VCaP (cell line): ENCODE data around the gene TMEM178B.

Source experiments
- H3K27ac ChIP-seq: fragments of 450-650 bp; 2 replicates; pipeline ENCODE4 v1.5.1; 2017
- TF ChIP-seq, protein P1 (sequence below): fragments of 450-650 bp; conservative IDR thresholded peaks from 2 replicates; pipeline ENCODE4 v1.5.1; 2017; ENCODE audit warnings: mild to moderate bottlenecking, moderate library complexity

TMEM178B gene

DNA sequence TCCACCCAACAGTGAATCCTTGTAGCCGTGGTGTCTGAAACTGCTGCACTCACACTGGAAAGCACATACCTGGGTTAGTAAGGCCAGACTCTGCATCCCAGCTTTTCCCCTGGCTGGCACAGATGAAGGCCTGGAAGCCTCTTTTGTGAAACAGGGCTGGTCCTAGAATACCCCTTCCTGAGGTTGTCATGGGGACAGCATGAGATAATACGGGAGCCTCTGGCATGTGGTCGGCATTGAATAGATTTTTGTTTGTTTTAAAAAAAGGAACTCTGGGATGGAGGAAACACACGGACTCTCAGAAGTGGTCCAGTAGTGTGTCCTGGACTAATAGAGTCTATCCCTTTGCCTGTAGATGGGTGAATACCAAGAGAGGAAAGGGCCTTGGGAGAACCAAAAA is 129.7 kb downstream of the TMEM178B start:
- TF ChIP-seq, protein P1, sequence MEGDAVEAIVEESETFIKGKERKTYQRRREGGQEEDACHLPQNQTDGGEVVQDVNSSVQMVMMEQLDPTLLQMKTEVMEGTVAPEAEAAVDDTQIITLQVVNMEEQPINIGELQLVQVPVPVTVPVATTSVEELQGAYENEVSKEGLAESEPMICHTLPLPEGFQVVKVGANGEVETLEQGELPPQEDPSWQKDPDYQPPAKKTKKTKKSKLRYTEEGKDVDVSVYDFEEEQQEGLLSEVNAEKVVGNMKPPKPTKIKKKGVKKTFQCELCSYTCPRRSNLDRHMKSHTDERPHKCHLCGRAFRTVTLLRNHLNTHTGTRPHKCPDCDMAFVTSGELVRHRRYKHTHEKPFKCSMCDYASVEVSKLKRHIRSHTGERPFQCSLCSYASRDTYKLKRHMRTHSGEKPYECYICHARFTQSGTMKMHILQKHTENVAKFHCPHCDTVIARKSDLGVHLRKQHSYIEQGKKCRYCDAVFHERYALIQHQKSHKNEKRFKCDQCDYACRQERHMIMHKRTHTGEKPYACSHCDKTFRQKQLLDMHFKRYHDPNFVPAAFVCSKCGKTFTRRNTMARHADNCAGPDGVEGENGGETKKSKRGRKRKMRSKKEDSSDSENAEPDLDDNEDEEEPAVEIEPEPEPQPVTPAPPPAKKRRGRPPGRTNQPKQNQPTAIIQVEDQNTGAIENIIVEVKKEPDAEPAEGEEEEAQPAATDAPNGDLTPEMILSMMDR = no peak
- H3K27ac ChIP-seq = no peak overlapping the region

DNA sequence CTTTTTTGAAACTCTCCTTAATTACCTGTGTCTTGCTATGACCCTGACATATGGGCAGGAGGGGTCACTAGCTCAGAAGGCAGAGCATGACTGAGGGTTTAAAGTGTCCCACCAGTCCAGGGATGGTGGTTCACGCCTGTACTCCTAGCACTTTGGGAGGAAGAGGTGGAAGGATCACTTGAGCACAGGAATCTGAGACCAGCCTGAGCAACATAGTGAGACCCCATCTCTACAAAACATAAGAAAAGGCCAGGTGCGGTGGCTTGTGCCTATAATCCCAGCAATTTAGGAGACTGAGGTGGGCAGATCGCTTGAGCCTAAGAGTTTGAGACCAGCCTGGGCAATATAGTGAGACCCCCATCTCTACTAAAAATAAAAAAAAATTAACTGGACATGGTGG is 133.8 kb downstream of the TMEM178B start:
- TF ChIP-seq, protein P1 = no peak
- H3K27ac ChIP-seq = no peak overlapping the region

DNA sequence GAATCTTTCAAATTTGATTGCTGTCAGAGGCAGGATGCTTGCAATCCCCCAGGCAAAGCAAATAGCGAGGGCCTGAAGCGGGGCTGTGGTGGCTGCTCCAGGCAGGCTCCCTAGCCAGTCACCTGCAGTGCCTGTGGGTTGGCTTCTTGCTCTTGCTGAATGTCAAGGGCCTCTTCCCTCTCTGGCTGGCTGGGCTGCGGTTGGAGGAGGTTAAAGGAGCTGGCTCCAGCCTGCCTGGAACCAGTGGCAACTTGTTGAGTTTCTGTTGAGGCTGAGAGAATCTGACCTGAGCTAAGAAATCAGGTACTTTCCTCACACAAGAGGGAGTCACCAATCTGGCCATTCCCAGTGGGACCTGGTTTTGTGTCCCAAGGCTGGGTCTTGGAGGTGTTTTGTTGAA is 134.7 kb downstream of the TMEM178B start:
- no peak overlapping the region for H3K27ac ChIP-seq
- TF ChIP-seq, protein P1 = no peak

DNA sequence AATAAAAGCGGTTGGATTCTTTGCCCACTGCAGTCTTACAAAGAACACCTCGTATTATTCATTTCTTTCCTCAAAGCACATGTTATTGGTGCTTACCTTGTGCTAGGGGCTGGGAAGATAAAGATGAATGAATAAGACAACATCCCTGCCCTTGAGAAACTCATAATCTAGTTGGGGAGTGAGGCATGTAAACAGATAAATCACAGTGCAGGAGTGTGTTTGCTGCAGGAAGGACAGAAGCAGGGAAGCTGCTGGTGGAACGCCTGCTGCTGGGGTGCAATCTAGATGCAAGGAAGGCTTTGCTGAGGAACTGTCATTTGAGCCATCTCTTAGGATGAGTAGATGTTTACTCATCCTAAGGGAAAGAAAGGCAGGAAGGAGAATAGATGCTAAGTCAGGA is 135.6 kb downstream of the TMEM178B start:
- TF ChIP-seq, protein P1 = no peak
- no peak overlapping the region for H3K27ac ChIP-seq

DNA sequence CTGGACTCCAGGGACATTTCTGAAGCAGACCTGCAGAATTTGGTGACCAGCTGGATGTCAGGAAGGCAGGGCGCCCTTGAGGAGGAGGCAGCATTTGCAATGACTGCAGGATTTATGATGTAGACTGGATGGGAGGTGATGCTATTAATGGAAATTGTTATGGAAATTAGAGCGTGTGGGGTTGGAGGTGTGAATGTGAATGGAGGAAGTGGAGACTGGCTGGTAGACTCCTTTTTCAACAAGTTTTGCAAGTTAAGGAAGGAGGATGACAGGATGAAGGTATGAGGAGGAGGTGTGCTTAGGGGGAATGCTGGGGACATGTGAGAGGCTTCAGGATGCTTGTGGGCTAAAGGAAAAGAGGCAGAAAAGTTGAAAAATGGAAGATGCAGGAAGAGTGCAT is 137.0 kb downstream of the TMEM178B start:
- TF ChIP-seq, protein P1 = no peak
- no peak overlapping the region for H3K27ac ChIP-seq

DNA sequence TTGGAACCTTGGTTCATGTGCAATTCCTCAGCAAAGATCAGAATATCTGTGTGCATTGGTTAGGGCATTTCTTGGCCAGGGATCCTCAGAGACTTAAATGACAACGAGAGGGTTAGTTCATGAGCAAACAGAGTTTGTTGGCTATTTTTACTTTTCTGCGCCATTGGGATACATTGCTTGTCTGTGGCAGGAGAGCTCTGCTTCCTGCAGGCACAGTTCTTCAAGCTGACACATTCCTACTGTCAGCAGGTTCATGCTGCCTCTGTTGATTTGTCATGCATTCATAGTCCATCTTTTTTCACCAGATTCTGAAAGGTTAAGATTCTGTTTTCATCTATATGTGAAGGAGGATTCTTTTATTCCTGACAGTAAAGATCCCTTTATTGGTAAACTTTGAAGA is 139.4 kb downstream of the TMEM178B start:
- TF ChIP-seq, protein P1 = no peak
- no peak overlapping the region for H3K27ac ChIP-seq

DNA sequence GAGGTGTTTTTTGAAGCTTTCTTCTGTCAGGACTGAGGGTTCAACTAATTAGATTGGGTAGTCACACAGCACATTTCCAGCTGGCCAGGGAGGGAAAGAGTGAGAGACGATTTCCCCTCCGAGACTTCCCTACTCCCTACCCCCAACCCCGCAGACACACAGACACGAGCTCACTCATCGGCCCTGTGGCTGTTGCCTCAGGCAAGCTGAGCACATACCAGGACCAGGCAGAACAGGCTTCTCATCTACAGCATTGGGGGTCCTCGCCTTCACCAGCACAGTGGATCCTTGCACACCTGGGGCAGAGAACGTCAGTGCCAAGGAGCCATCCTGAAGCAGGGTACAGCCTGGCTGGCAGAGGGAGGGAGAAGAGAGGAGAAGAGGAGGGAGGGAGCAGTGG is 144.1 kb downstream of the TMEM178B start:
- TF ChIP-seq, protein P1 = no peak
- H3K27ac ChIP-seq = no peak overlapping the region

DNA sequence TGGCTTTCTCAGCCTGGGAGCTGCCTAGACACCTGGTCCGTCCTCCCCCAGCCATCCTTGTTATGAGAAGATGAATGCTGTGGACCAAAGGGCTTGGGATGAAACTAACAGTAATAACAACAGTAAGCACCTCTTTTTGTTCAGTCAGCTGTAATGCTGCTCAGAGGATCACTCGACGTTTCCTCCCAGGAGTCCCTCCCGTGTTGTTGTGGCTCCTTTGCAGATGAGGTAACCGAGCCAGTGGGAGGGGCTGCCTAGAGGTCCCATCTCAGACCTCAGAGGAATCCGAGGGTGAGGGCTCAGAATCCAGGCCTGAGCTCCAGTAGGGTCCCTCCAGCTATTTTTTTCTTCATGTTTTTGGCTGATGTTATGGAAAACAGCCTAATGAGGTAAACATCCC is 145.1 kb downstream of the TMEM178B start:
- TF ChIP-seq, protein P1 = no peak

More for the DNA sequence above, 145.1 kb downstream of the TMEM178B start:
- no peak overlapping the region for H3K27ac ChIP-seq
